Activated effector memory CD4-positive, alpha-beta T cell treated with Interleukin-2 at 50 U/mL for 16 hours (primary cell): ENCODE measurements around the gene ADAM8.
"Not testable (repeated sequence)": the region's sequence is repeated elsewhere in the genome, so short reads cannot be mapped to it uniquely, and the experiment has no call there.

Experiments used
- DNase-seq: peaks from one replicate; pipeline ENCODE4 v3.0.0-alpha.2; 2020

ADAM8 gene

GRCh38 chr10:133229265-133230043 lies 47.2 kb downstream of the ADAM8 start:
- DNase-seq, result no peak

GRCh38 chr10:133227256-133227655 lies 49.4 kb downstream of the ADAM8 start:
- DNase-seq, result no peak

DNA sequence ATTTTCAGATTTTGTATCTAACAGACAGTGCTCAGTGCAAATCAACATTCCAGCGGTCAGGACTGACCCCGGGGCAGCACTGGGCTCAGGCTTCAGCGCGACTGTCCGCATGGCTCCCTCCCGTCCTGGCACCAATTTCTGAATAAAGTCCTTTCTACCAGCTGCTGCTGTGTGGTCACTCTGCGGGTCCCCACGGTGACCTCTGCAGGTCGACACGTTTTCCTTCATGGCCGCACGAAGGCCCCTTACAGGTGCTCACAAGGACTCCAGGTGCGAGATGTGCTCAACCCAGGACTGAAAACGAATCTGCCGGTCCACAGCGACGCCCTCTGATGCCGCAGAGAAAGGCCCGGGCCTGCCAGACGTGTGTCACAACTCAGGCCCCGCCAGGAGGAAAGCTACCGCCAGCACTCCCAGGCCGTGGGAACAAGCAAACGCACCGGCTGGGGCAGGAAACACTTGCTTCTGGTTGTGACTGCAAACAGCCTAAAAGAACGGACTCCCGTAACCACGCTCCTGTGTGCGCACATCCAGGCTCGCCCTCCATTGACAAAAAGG lies 50.3 kb downstream of the ADAM8 start:
- DNase-seq, result no peak

DNA sequence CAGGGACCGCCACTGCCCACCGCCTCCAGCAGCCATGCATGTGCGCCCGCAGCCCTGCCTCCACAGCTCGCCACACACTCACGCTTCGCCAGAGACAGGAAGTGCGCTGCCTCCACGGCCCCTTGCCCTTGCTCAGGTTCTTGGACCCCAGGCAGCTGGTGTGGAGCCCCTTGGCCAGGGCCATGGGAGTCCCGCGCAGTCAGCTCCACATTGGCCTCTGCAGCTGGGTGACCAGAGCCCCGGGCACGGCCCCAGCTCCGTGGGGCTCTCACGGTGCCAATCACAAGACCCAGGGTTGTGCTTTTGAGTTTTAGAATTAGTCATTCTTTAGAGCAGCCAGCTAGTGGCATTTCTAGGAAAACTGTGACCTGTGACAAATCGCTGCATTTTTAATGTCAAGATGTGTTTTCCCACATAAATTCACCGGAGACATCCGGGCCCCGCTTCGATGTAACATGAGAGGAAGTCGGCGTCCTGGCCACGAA lies 50.9 kb downstream of the ADAM8 start:
- DNase-seq, result no peak

GRCh38 chr10:133224756-133225372 lies 51.8 kb downstream of the ADAM8 start:
- DNase-seq, result no peak

- no peak for DNase-seq
These were observed 52.6 kb downstream of the ADAM8 start for GRCh38 chr10:133224076-133224475.

- DNase-seq, result not testable (repeated sequence)
These were observed 54.9 kb downstream of the ADAM8 start for GRCh38 chr10:133221756-133222155.

DNA sequence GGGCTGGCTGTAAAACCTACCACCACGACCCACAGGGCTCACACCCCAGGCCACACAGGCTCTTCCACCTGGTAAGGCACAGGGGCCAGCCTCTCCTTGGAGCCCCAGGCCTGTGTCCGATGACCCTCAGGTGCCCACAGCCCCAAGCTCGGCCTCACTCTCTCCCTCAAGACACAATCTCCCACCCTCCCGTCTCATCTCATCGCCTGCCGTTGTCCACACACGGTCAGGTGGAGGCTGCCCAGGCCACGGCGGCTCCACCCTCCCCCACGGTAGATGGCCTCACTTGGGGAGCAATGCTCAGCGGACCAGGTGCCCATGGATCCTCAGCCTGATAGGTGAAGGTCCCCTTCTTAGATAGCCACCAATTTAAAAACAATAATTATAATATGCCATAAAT lies 55.3 kb downstream of the ADAM8 start:
- no peak for DNase-seq

GRCh38 chr10:133219782-133220181 lies 56.9 kb downstream of the ADAM8 start:
- no peak for DNase-seq

- DNase-seq, result no peak
These were observed 57.8 kb downstream of the ADAM8 start for GRCh38 chr10:133218891-133219290.

GRCh38 chr10:133217800-133218589 lies 58.7 kb downstream of the ADAM8 start:
- no peak for DNase-seq

- no peak for DNase-seq
These were observed 59.9 kb downstream of the ADAM8 start for GRCh38 chr10:133216776-133217175.

GRCh38 chr10:133215586-133215985 lies 61.1 kb downstream of the ADAM8 start:
- DNase-seq, result no peak

GRCh38 chr10:133214468-133215410 lies 61.9 kb downstream of the ADAM8 start:
- no peak for DNase-seq

DNA sequence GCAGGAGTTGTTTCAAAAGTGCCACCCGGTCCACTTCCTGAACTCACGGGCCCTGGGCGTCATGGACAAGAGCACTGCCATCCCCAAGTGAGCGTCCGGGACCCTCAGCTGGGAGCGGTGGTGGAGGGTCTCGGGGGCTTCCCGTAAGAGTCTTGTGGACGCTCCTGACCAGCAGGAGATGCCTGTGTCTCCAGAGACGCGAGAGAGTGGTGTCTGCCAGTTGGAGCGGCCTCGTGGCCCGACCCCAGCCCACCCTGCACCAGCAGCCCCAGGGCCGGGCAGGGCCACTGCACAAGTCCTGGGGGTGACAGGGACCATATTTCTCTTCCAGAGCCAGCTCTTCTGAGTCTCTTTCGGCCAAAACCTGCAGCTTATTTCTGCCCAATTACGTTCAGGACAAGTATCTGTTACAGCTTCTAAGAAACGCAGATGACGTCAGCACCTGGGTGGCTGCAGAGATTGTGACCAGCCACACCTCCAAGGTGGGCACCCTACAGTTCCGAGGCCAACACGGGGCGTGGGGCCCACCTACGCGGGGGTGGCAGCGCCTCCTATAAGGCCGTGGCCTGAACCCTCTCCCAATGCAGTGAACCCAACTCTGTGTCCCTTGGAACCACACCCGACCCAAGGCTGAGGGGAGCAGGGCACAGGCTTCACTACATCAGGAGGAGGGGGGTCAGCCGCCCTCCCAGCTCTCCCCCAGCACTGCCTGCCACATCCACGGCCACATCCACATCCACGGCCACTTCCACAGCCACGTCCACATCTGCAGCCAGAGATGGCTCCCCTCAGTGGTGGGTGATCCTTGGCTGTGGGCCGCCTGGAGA lies 62.8 kb downstream of the ADAM8 start:
- no peak for DNase-seq

DNA sequence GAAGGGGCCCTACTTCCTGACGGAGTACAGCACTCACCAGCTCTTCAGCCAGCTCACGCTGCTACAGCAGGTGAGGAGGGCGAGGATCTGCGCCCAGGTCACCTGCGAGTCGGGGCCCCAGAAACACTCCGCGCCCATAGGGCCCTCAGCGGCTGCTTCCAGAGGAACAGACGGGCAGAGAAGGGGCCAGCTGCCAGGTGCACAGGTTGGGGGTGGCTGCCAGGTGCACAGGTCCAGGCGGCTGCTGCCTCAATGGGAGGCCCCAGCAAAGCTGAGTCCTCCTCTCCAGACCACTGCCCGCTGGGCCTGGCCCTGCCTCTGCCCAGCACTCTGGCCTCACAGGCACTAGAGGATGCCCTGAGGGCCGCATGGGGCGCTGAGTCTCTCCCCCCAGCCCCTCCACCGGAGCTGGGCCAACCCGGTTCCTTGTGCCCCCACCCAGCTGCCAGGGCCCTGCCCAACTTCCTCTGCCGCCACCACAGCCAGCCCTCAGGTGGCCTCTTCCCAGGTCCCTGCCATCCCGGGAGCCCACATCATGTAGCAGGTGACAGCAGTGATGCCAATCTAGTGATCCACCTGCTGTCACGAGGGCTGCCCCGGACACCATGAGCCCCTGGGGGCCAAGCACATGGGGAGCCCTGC lies 63.7 kb downstream of the ADAM8 start:
- no peak for DNase-seq
